HG02571 (cell line): ENCODE measurements around the gene ITLN1.

Source experiments
- ATAC-seq: cut with Tn5 transposase; IDR thresholded peaks from one replicate; pipeline ENCODE4 v1.9.1; 2021; ENCODE audit warnings: mild to moderate bottlenecking, moderate library complexity; ENCODE audit not compliant: unreplicated experiment

Gene ITLN1

DNA sequence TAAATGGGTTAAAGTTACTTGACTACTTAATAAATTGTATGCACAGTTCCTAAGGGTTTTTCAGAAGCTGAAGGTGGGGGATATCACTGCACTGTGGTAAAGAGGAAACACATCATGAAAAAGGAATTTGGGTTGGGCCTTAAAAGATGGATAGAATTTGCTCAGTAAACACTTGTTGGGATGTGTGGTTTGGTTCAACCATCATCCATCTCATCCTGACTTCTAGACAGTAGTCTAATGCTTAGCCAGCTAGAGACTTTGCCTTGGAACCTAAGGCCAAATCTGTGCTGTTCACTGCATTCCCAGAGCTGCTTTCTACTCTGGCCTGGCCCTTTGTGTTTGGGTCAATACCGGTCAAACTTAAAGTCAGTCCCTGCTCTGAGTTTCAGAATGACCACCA lies 58.4 kb downstream of the ITLN1 start:
- ATAC-seq, result no peak
